Smooth muscle cell of the brain vasculature (primary cell): ENCODE measurements around the gene CCDC34.
"Not testable (repeated sequence)": the region's sequence is repeated elsewhere in the genome, so short reads cannot be mapped to it uniquely, and the experiment has no call there.

ENCODE experiments used
- DNase-seq: peaks from one replicate; pipeline ENCODE4 v3.0.0-alpha.2; 2012; ENCODE audit warnings: low read depth, low spot score

The CCDC34 gene

DNA sequence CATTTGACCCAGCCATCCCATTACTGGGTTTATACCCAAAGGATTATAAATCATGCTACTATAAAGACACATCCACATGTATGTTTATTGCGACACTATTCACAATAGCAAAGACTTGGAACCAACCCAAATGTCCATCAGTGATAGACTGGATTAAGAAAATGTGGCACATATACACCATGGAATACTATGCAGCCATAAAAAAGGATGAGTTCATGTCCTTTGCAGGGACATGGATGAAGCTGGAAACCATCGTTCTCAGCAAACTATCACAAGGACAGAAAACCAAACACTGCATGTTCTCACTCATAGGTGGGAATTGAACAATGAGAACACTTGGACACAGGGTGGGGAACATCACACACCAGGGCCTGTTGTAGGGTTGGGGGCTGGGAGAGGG, 36.0 kb downstream of the CCDC34 start:
- not testable (repeated sequence) for DNase-seq

DNA sequence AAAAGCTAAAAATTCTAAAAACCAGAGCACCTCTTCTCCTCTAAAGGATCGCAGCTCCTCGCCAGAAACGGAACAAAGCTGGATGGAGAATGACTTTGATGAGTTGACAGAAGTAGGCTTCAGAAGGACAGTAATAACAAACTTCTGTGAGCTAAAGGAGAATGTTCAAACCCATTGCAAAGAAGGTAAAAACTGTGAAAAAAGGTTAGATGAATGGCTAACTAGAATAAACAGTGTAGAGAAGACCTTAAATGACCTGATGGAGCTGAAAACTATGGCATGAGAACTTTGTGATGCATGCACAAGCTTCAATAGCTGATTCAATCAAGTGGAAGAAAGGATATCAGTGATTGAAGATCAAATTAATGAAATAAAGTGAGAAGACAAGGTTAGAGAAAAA, 40.8 kb downstream of the CCDC34 start:
- not testable (repeated sequence) for DNase-seq

DNA sequence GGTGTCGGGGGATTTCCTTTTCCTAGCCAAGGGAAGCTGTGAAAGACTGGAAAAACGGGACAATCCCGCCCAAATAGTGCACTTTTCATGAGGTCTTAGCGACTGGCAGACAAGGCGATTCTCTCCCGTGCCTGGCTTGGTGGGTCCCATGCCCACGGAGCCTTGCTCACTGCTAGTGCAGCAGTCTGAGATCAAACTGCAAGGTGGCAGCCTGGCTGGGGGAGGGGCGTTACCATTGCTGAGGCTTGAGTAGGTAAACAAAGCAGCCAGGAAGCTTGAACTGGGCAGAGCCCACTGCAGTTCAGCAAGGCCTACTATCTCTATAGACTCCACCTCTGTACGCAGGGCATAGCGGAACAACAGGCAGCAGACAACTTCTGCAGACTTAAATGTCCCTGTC, 41.7 kb downstream of the CCDC34 start:
- not testable (repeated sequence) for DNase-seq

DNA sequence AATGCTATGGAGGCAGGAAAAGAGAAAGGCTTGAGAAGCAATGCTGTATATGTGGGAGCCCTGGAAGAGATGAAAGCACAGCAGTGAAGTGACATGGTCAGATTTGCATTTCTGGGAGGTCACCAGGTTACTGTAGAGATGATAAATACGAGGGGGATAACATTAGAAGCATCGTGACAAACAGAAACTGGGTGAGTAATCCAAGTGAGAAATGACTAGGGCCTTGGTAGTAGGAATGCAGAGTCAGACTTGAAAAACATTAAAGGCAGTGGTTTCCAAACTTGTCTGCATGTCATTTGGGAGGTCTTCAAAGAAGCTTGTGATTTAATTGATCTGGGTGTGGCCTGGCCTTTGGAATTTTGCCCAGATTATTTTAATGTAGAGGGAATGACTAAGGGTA, 43.9 kb downstream of the CCDC34 start:
- DNase-seq: no peak

DNA sequence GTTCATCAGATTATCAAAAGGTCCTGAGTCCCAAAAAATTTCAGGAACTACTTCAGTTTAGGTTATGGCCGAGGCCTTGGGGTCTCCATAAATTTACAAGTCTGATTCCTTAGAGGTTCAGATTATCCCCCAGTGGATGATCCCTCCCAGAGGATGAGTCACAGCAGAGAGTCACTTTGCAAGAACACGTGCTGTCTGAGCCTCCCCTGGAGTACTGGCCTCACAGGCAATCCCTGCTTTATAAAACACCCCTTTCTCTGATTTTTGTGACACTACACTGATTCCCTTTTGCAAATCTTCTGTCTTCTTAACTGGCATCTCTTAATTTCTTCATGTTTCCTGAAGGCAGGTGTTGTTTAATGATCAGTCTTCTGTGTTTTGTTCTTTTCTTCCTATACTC, 45.3 kb downstream of the CCDC34 start:
- no peak for DNase-seq

DNA sequence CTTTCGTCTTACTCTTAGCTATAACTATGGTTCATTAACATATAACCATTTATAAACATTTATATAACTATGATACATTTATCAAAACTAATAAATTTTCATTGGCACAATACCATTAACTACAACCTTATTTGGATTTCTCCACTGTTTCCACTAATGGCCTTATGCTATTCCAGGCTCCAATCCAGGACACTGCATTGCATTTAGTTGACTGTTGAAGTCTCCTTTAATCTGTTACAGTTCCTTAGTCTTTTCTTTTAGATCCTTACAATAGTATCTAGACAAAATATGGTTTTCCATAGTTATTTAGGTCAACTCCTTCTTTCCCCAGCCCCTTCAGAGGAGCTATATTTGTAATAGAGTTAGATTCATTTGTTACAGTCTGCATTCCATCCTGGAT, 47.2 kb downstream of the CCDC34 start:
- DNase-seq: no peak

DNA sequence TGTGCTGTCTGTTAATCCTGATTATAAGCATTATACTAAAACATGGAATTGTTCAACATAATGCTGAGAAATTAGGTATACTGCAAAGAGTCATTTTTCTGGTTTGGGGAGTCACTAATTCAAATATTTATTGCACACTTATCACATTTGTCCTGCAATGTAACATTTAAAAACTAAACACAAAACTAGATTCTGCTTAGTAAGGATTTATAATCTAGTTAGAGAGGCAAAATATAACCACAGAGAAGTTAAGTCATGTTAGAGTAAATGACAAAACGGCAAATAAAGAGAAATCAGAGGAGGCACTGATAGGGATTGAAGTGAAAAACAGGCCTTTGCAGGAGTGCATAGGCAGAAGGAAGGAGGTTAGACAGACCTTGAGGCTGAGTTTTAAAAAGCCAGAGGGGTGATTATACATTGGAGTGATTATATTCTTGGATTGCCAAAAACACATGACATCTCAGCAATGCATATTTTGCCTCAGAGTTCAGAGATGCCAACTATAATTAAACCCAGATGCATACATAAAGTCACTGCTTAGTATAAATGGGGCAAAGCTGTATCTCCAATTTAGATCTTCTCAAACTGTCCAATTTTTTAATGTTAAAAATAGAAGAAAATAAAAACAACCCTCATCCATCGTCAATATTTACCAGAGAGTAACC, 49.7 kb downstream of the CCDC34 start:
- DNase-seq: no peak

DNA sequence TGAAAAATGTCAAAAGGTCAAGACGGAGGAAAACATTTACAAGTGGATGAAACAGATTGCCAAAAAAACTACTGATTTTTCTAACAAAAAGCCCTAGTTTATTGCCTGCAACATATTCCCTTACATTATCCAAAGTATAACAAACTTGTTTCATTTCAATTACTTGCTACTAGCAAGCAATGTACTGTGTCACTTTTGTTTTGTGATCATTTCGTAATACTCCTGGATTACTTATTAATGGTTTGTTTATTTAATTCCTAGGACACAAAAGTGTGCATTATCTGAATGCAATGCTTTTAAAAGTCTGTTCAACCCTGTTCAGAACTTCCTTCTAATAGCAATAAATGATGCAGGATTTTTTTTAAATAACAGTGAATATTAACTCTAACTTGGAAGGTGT, 50.9 kb downstream of the CCDC34 start:
- DNase-seq: no peak

DNA sequence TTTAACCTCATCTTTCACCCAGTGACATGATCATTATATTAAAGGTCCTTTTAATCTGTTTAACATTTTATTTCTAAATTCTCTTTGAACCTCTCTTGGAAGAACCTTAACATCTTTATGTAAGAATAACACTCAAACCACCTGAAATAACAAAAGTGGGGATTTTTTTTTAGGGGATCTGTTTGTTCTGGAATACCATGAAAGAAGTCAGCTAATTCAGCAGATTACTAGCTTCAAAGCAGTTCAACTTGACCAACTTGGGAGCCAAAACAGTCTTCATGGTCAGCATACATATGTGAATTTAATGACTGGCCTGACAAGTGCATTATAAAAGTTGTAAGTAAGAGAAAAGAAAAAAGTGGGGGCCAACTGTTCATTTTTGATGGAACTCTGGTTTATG, 52.3 kb downstream of the CCDC34 start:
- no peak for DNase-seq

DNA sequence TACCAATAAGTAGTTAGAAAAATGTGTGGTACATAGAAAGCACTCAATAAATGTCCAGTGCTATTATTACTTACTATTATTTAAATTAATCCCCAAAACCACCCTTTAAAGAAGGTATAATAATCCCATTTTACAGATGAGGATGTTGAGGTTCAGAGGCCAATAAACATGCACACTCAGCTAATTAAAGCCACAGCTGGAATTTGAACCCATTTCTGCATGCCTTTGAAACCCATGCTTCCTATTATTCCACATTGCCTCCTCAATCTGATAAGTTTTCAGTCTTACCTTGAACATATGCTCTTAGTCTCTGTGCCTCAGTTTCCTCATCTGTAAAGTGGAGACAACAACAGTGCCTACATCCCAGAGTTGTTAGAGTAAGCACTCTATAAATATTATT, 52.8 kb downstream of the CCDC34 start:
- DNase-seq: no peak

DNA sequence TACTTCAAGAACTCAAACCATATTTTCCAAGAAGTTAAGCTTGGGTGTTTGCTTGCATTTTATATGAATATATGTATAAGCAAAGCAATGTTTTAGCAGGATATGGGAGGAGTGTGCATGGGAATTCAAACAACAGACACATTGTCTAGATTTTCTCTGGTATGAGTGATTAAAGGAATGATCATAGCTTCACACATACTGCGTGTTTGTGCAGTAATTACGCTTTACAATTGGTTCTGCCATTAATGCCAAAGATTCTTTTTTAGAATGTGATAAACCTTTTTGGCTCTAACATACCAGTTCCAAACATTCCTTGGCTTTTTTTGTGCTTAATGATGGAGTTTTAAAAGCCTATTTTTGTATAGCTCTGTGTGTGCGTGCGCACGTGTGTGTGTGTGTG, 54.0 kb downstream of the CCDC34 start:
- no peak for DNase-seq

DNA sequence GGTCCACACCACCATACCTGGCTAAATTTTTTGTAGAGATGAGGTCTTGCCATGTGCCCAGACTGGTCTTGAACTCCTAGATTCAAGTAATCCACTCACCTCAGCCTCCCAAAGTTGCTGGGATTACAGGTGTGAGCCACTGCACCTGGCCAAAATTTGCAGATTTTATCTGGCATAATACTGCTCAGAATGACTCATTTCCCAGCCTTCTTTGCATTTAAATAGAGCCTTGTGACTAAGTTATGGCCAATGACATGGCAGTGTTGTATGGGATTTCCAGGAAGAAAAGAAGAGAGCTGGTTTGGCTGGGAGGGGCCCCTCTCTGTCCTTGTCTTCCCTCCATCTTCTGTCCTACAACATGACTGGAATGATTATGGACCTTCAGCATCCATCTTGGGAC, 55.8 kb downstream of the CCDC34 start:
- DNase-seq: no peak

DNA sequence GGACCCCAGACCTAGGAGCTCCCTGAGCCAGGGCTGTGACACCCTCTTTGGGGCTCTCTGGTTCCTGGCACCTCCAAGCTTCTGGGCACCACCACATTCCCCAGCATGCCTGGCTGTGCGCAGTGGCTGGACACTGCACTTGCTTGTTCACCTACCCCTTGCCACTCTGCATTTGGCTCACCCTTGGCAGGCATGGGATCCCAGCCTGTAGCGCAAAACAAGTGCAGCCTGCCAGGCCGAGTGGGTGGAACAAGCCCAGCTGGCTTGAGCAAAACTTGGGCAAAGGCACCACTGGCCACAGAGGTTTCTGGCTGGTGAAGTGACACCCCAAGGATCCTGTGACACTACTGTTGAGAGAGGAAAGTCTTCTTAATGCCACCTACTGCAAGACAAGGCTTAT, 57.3 kb downstream of the CCDC34 start:
- DNase-seq: no peak

DNA sequence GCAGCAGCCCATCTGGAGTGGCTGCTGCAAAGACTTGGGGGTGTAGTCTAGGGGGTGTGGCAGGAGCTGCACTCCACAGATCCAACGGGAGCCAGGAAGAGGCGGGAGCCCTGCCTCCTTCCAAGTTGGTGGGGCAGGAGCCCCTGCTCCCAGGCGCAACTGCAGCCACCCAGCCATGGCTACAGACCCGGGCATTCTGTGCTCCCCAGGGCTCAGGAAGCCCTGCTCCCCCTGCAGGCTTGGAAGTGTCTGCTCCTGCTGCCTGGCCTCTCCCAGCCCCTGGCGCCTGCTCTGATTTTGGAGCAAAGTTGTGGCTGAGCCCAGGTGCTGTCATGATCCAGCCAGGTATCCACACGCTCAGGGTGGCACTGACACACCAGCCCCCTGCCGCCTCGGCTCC, 58.5 kb downstream of the CCDC34 start:
- no peak for DNase-seq

DNA sequence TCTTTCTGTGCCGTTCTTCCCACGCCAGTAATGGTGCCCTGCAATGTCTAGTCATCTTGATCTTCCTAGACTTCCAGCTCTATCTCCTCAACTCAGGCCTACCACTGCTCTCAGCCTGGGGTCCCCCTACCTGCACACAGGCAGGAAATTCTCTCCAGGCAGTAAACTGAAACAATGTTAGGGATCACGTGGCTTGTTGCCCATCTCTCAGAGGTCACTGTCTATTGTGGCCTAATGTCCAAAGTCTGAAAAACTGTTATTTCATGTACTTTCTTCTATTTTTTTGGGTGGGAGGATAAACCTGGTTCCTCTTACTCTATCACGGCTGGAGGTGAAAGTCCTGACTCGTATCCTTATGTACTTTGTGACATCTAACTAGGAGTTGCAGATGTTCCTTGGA, 59.1 kb downstream of the CCDC34 start:
- DNase-seq: no peak

DNA sequence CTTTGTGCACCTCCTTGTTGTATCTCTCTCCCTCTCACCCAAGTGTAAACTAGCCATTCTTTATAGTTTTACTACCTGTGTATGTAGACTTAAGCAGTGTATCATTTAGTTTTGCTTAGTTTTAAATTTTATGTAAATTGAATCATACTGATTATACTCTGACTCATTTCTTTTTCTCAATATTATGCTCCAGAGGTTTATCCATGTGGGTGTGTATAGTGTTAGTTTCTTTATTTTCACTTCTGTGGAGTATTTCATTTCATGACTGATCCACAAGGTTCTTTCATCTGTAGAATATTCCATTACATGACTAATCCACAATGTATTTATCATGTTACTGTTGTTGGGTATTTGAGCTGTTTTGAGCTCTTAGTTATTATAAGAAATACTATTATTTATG, 62.0 kb downstream of the CCDC34 start:
- DNase-seq: no peak

DNA sequence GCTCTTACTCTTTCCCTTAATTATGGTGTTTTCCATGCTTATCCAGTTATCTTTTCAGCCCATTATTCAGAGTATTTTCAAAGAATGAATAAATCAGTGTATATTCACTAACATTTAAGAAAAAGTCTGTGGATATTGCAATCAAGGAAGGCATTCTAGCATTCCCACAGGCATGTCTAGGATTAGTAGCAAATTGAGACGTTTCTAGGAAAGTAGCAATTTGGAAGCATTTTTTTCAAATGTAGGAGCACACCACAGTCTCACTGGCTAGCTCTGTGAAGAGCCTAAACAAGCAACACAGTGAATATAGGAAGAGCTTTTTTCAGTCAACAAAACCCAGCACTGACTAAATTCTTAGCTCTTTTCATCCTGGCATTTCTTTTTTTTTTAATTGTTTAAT, 65.4 kb downstream of the CCDC34 start:
- no peak for DNase-seq

DNA sequence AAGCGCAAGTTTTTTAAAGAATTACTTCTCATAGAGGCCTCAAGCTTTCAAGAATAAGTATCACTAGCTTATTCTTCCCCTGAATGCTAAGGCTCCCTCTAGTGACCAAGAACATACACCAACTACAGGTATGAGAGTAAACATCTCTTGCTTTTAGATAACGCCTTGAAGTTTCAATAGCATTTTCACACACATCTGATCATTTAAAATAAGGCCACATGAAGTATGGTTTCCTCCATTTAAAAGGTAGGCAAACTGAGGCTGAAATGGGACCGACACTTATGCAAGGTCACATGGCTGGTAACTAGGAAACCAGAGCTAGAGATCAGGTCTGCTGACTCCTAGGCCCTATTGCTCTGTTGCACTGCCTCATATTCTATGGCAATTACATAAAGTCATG, 66.5 kb downstream of the CCDC34 start:
- DNase-seq: no peak

DNA sequence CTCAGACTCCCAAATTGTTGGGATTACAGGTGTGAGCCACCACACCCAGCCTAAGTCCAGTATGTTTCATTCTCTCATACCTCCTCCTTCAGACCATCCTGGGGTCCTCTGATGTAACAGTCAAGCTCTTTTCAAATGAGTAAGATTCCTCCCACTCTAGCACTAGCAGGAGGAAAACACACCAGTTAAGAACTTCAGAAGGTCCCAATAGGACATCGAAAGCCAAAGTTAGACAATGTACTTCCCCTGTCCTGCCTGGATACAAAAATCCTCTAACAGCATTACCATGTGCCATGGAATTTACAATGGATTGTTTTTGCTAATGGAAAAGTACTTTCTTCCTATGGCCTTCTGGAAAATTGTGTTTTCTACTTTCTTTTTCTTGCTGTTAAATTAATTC, 67.1 kb downstream of the CCDC34 start:
- no peak for DNase-seq

DNA sequence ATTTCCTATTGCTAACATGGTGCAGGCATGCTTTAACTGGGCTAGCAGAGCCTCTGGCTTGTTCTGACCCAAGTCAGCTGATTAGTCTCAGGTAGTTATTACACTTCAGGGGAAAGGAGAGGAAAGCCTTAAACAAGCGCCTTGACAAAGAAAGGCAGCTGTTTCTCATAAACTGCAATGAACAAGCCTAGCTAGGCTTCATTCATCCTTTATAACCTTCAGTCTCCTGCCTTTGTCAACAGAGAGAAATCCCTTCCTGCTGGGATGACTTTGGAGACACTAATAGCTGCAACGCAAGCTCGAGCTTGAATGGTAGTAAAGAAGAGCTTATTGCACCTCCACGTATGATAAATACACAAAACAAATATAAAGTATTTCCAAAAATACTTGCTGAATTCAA, 68.4 kb downstream of the CCDC34 start:
- no peak for DNase-seq

DNA sequence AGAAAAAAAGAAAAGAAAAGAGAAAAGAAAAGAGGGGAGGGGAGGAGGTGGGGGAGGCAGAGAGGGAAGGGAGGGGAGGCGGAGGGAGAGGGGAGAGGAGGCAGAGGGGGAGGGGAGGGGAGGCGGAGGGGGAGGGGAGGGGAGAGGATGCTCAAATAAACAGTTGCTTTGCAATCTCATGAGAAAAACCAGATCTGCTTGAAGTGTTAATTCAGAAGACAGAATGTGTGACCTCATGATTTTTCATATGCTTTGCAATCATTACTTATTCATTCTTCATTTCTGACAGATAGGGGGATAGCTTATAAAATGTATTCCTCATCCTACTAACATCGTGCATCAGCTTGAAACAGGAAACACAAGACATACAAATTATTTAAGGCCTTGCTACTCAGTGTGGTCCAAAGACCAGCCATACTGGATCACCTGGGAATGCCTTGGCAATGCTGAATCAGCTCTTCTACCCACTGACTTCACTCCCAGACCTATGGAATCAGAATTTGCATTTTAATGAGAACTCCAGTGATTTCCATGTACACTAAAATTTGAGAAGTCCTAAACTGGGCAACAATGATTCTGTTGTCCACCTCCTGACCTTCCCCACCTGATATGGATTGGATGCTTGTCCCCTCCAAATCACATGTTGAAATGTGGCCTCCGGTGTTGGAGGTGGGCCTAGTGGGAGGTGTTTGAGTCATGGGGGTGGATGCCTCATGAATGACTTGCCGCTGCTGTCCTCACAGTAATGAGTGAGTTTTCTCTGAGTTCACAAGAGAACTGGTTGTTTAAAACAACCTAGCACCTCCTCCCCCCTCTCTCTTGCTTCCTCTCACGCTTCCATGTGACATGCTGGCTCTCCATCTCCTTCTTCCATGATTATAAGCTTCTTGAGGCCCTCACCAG, 69.2 kb downstream of the CCDC34 start:
- DNase-seq: no peak

DNA sequence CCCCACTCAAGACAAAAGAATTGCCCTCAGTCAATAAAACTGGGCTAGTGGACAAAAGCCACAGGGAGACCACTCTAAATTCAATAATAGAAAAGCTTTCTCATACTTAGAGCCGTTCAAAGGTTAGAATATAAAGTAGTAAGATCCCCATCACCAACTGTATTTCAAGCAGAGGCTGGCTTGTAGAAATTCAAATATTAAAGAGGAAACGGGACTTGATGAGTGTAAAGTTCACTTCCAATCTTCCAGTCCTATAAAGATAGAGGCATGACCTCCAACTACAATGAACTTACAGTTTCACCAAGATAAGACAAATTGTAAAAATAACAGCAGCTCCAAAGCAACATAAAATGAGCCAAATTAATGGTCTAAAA, 70.4 kb downstream of the CCDC34 start:
- no peak for DNase-seq

DNA sequence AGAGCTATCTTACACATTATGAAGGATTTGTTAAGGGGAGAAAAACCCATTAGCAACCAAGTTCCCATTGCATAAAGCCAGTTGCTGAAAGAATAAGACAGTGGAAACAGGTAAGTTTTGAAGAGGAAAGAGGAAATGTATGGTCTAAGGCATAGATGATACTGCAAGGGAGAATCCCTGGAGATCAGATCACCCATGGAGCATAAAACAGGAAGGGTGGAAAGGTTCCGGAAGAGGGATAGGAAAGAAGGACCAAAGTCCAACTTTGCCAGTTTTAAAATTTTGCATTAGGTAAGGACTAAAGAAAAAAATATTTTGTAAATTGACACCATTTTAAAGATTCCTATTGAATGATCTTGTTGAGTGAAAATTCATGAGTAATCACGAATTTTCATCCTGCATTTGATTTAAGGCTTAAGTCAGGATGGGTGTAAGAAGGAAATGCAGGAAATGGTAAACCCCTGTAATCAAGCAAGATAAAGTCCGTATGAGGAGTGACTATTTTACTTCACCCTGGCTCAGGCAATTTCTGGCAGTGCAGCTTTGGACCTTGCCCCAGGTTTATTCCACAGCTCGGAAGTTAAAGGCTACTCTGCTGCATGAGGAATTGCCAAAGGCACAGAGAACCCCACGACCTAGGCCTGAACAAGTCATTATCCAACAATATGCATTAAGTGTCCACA, 70.9 kb downstream of the CCDC34 start:
- DNase-seq: no peak
